GM18951 (cell line): ENCODE measurements around the gene ULBP3.

Experiments used
- POLR2A ChIP-seq: IDR thresholded peaks from 4 replicates; pipeline ENCODE4 v1.6.1; 2011; ENCODE audit warnings: mild to moderate bottlenecking; ENCODE audit not compliant: insufficient read length, insufficient read depth; ENCODE audit errors: extremely low read depth
- in situ Hi-C: fragments of 300-500 bp; cut with MboI; formaldehyde crosslinking; loops from one replicate; pipeline ENCODE4 v1.12.0; 2022; ENCODE audit warnings: low sequenced_read_pairs, mixed read lengths, inconsistent platforms; ENCODE audit not compliant: unreplicated experiment

The ULBP3 gene

DNA sequence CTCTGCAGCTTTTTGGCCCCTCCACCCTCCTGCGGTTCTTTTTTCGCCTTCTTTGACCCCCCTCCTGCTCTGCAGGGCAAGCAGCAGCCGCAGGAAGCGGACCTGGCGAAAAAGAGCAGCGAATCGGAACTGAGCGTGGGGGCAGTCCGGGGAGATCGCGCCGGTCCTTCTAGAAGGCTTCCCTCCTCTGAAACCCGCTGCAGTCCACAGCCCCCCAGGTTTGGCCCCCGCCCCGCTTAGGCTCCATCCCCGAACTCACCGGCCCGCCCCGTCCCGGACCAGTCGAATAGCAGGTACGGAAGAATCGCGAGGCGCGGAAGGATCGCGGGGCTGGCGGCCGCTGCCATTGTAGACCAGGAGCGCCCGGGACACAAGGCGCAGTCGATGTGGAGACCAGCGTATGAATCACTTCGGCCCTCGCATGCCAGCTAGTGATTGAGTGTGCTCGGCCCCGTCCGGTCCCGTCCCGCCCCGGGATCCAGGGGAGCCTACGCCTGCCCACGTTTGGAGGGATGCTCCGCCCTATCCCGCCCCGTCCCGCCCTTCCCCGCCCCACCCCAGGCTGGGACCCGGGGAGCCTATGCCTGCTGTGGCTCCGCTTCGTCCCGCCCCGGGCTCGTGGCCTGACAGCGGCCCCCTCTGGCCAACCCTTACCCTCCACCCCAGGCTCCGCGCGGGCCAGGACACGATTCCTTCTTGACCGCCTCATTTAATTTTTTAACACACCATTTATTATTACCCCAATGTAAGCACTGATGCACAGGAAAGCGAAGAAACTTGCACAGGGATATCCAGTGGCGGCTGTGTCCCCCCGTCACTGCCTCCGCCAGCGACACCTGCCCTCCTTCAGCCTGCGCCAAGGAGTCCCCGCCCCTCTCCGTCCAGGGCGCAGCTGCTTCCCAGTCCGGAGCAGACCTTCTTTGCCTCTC, at the start of gene ULBP3:
Gene ULBP3 (minus strand): TSS at position 402 of the 929 bp plus-strand sequence. CDS start 55 bp downstream, at position 347.
- no peak for TF ChIP-seq POLR2A
- in situ Hi-C loops = no loop called here

DNA sequence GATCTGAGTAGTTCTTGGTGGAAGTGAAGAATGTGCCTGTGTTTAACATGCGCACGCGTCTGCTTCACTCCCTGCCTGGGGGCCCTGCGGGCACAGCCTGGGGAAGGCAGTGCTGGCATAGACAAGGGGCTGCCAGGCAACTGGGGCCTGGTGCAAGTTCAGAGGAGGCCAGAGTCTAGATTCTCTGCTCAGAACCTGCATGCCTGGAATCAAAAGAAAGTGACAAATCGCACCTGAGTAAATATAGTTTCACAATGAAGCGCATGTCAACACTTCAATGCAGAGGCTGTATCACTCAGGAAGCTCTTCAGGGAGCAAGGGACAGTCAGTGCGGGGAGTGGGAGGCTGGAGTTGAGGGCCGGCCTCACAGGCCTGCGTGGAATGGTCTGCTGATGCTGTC, 49.7 kb upstream of the ULBP3 start:
- no peak for TF ChIP-seq POLR2A
- in situ Hi-C loops = no loop called here

DNA sequence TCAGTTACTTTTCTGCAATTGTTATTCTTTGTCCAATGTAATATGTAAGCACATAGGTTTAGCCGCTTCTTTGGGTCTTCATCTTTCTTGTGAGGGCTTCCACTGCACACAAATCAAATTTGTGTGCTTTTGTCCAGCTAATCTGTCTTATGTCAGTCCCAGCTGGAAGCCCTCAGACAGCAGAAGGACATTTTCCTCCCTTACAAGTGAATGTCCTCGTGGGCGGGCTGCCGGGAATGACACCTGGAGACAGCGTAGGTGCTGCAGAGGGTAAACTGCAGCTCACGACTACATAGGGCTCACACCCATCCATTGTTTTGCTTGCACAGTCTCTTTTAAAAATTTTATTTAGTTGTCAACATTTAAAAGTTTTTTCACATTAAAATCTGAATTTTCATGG, 49.3 kb upstream of the ULBP3 start:
- in situ Hi-C loops = no loop called here
- no peak for TF ChIP-seq POLR2A

DNA sequence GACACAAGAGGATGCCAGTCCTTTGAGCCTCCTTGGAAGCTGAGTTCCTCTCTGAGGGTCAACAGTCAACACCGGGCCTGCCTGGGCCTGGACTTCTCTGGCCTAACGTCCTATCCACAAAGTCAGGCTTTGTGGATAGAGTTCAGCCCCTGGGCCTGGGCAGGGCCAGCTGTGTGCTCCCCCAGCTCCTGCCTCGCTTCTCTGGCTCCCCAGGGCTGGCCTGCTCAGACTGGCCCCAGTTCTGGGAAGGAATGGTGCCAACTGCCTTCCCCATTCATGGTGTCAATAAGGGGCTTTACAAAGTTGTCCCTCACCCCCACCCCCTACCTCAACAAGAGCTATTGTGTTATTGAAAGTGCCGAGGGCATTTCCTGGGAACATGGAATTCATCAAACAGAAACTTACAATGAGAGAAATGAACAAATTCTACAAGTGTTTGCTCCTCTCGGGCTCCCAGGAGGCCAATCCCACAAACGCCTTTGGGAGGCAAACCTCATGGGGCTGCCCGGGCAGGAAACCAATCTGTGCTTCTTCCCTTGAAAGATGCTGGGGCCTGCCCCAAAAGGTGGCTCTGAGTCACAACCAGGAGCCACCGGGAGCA, 47.4 kb upstream of the ULBP3 start:
- in situ Hi-C loops = no loop called here

DNA sequence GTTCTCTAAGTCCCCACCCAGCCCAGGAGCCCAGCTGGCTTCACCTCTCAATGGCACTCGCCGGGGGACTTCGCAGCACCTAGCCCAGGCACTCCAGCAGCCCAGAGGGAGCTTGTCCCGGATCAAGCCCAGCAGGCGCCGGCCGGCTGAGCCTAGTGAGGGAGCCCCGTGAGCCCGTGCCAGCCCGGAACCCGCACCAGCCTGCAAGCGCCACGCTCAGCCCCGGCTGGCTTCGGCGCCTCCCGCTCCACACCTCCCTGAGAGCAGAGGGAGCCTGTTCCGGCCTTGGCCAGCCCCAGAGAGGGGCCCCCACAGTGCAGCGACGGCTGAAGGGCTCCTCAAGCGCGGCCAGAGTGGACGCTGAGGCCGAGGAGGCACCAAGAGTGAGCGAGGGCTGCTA, 46.8 kb upstream of the ULBP3 start:
- in situ Hi-C loops = no loop called here
- TF ChIP-seq POLR2A = no peak

More for the DNA sequence above, 47.4 kb upstream of the ULBP3 start:
- TF ChIP-seq POLR2A = no peak

DNA sequence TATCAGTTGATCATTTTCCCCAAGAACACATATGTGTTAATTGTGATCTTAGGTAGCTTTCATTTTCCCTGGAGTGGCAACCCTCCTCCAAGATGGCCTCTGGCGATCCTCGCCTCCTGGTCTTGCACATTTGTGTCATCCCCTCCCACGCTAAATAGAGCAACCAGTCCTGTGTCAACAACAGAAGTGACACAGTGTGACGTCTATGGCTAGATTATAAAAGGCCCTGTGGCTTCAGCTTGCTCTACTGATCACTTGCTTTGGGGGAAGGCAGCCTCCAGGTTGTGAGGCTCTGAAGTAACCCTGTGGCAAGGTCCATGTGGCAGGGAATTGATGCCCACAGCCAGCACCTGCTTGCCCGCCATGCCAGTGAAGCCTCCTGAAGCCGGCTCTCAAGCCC, 43.3 kb upstream of the ULBP3 start:
- no peak for TF ChIP-seq POLR2A
- in situ Hi-C loops = no loop called here

DNA sequence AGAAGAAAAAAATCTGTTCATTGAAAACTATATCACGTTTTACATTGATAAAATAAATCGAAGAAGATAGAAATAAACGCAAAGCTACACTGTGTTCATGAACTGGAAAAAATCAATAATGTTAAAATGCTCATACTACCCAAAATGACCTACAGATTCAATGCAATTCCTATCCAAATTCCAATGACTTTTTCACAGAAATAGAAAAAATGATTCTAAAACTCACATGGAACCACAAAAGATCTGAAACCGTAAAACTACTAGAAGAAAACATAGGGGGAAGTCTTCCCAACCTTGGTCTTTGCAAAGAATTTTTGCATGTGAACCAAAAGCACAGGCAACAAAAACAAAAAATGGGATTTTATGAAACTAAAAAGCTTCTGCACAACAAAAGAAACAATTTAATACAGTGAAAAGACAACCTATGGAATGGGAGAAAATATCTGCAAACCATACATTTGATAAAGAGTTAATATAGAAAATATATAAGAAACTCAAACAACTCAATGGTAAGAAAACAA, 33.9 kb upstream of the ULBP3 start:
- in situ Hi-C loops = no loop called here
- TF ChIP-seq POLR2A = no peak

DNA sequence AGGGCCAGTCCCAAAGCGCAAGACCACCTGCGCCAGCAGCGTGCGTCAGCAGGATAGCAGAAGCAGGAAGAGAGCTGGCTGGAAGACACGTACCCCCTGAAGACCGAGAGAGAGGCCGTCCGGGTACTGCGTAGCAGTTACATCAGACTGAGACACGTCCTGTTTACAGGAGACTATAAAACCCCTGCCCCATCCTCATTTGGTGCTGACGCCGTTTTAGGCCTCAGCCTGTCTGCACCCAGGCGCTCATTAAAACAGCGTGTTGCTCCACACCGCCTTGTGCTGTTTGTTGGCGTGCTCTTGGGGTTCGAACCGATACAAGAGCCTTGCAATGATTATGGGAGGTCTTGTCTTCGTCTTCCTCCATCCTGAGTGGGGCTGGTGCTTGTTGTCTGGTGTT, 31.8 kb upstream of the ULBP3 start:
- no peak for TF ChIP-seq POLR2A
- in situ Hi-C loops = no loop called here

DNA sequence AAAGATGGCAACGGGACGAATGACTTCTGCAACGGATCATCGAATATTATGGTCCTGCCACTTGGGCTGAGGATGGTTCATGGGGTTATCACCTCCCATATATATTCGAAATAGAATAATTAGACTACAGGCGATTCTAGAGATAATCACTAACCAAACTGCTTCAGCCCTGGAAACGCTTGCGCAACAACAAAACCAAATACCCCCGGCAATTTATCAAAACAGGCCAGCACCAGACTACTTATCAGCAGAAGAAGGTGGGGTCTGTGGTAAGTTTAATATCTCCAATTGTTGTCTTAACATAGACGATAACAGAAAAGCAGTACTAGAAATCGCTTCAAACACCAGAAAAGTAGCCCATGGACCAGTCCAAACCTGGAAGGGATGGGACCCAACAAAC, 31.0 kb upstream of the ULBP3 start:
- no peak for TF ChIP-seq POLR2A
- in situ Hi-C loops = no loop called here

DNA sequence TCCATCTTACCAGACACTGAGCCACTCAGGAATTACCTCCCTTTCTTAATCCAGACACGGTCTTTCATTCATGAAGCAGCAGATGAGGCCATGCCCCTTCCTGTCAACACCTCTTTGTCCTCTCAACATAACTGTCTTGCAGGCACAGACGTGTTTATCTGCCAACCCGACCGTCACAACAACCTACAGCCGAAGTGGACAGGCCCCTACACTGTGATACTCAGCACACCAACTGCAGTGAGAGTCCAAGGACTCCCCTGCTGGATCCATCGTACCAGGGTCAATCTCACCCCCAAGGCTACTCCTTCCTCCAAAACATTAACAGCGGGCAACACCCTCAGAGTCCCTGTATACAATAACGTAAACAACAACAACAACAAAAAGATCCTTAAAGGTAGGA, 30.6 kb upstream of the ULBP3 start:
- in situ Hi-C loops = no loop called here
- TF ChIP-seq POLR2A = no peak

DNA sequence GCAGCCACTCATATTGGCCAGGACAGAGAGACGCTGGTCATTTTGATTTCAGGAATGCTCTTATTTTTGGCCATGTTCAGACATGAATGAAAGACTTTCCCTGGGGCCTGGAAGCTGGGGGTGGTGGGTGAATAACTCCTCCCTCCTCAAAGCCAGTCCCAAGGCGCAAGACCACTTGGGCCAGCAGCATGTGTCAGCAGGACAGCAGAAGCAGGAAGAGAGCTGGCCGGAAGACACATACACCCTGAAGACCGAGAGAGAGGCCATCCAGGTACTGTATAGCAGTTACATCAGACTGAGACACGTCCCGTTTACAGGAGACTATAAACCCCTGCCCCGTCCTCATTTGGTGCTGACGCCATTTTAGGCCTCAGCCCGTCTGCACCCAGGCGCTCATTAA, 29.2 kb upstream of the ULBP3 start:
- no peak for TF ChIP-seq POLR2A
- in situ Hi-C loops = no loop called here

DNA sequence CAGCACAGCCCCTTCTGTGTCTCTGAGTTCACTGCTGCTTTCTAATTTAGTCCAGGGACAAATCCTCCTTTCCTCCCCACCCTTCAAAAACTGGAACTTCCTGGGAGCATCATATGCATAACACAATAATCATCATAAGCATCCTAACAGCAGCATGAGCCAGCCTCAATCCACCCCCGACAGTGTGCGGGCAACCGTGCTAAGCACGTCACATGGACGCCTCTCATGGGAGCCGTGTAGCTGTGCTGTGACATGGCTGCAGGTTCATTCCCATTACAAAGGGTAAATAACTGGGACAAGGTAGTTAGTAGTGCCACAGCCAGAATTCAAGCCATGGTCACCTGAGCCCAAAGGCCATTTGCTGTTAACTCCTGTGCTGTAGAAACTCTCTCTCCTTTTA, 24.5 kb upstream of the ULBP3 start:
- in situ Hi-C loops = no loop called here

DNA sequence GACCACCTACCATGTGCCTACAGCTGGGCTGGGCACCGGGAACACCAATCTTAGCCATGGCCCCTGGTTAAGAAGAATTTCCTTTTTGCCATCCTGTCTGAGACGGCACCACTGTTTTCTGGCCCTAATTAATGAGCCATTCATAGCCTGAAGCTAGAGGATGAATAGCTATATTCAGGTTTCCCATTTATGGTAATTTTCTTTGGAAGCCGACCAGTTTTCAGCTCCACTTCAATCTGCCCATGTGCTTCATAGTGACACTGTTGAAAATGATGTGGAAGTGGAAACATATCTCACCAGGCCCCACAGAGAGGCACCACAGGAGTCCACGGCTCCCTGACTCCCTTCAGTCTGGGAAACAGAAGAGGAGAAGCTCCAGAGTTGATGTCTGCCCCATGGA, 22.6 kb upstream of the ULBP3 start:
- TF ChIP-seq POLR2A = no peak
- in situ Hi-C loops = no loop called here

More for the DNA sequence above, 24.5 kb upstream of the ULBP3 start:
- TF ChIP-seq POLR2A = no peak

DNA sequence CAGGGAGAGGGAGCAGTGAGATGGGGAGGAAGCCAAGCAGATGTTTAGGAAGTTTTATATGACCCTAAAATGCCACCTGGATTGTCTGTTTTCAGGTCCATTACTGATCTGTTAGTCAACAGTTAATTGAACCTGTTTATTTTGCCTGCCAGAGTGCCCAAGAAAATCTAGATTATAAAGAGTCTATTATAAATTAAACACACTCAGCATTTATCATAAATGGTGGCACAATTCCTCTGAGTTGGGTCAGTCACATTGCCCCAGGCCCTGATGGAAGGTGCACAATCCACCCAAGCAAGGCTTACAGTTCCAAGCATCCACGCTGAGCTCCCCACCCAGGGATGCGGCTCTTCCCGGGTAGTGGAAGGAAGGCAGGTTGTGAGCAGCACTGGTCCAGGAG, 21.4 kb upstream of the ULBP3 start:
- no peak for TF ChIP-seq POLR2A
- in situ Hi-C loops = no loop called here
